Activated naive CD4-positive, alpha-beta T cell (primary cell): ENCODE results near the gene PEX7.
"Not testable (repeated sequence)": the region's sequence is repeated elsewhere in the genome, so short reads cannot be mapped to it uniquely, and the experiment has no call there.

Source experiments
- DNase-seq, 4 experiments: peaks; one replicate each; lab custom pipeline; 2025; lab: John Stamatoyannopoulos, UW

The PEX7 gene

DNA sequence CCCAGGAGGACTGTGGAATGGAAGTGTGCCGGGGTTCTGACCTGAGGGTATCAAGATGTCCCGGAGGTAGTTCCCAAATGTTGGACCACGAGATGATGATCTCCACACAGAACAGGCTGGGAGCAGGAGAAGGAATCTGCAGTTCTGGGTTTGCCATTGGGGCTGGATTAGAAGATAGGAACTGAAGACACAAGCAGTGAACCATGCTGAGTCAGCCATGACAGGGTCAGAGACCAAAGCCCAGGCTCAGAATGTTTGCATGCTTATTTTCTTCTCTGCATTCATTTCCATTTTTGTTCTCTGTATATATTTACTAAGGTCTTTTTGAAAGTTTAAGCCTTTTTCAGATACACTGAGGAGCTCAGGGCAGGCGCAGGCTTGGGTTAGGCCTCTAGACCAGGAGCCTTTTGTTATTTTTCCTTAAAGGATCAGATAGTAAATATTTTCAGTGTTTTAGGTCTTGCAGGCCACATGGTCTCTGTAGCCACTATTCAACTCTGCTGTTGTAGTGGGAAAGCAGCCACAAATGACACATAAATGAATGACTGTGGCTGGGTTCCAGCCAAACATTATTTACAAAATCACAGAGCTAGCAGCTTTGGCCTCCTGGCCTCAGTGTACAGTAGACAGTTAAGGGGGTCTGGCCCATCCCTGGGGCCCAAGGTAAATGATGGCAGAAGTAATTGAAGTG, 128.2 kb downstream of the PEX7 start:
- no peak for DNase-seq

GRCh38 chr6:136952714-136953260, 130.4 kb downstream of the PEX7 start:
- no peak for DNase-seq

DNA sequence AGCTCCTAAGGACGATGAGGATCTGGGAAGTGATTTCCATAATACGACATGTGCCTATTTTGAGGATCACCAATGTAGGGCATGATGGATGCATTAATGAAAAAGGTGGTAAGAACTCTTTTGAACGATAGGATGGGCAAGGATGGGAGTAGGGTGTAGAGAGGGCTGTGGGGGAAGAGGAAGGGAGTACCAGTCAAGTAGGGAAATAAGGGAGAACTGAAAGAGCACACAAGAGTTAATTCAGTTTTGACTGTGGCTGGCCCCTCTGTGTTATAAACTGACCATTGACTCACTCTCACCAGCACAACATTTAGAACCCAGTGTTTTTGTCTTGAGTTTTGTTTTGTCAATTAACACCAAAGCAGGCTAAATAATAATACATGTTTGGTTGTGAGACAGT, 132.7 kb downstream of the PEX7 start:
- no peak for DNase-seq

DNA sequence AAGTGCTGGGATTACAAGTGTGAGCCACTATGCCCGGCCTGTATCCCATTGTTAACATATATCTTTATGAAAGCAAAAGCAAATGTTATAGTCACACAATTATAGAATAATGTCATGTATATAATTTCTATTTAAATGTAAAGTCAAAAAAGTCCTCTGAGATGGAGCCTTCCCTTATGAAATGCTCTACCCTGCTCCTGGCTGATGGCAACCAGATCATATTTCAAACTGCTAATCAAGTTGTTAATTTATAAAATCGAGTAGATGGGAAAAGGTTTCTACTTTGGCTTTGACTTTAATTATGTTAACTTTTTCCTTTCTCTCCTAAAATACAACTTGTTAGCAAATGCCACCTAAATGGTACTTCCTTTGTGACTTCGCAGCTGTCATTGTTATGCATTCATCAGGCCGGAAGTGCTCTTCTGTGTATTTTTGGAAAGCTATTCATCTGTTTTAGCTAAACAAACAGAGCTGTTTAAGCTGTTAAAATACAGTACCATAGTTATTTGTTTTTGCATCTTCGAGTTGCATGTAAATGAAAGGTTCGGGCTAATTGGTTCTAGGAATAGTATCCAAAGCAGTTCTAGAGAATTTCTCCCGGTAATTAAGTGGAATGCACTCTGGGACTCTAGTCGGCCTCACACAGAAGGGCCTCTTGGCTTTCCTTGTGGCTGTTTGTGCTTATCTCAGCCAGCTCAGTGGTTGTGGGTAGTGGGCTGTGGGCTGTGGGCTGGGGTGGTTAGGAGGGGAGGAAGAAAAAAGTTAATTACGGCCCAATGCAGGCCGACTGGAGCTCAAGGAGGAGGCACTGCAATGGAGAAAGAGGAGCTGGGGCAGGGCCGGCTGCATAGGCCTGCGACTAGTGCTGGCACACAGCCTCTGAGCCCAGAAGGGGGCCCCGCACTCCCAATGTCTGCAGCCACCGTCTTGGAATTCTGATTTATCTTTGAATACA, 134.5 kb downstream of the PEX7 start:
- DNase-seq: no peak

- DNase-seq: no peak
Measured at GRCh38 chr6:136958168-136958567, 135.8 kb downstream of the PEX7 start.

GRCh38 chr6:136959471-136959891, 137.1 kb downstream of the PEX7 start:
- no peak for DNase-seq

GRCh38 chr6:136959935-136960334, 137.5 kb downstream of the PEX7 start:
- not testable (repeated sequence) for DNase-seq

DNA sequence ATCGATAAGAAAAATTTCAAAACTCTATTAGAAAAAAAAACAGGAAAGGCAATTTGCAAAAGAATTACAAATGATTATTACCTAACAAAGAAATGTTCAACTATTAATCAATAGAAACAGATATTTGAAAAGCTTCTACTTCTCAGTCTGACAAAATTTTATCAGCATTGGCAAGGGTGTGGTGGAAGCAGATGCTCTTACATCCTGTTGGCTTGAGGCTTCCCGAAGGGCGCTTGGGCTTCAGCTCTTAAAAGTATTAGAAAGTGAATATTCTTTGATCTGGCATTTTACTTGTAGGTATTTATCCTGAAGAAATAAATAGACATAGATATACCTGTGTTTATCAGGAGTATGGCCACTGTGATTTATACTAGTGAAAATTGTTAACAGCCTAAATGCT, 138.4 kb downstream of the PEX7 start:
- DNase-seq: no peak

GRCh38 chr6:136961848-136962247, 139.5 kb downstream of the PEX7 start:
- DNase-seq: no peak

DNA sequence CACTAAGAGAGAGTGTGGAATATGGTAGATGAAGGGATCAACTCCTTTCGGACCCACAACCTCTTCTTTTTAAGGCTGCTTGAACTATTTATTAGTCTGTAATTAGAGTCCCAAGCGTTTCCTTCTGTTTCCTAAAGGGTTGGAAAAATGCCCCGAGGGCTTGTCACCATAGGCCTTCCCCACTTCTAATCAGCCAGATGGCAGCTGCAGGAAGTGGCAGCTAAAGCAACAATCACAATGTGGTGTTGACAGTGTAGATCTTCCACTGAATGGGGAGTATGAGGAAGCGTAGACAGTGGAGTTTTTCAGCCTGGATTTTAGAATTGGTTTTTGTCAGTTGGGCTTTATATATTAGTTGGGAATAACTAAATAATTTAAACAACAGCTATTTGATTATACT, 140.3 kb downstream of the PEX7 start:
- no peak for DNase-seq

DNA sequence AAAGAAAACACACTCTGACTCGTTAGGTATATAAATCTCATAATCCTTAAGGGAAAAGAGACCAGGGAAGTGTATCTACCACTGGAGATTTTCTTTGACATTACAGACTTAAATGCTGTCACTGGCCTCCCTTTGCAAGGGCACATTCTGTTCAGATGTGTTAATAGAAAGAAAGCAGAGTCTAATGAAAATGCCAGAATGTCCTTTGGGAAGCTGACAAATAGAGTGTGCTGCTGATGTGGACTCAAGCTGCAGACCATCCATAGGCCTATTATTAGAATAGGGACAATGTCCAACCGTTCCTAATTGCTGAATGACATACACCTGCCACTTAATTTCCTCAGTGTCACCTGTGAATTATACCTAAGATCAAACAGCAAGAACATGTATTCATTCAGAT, 140.9 kb downstream of the PEX7 start:
- no peak for DNase-seq
